ENCODE data around the gene ZNF860.

GRCh38 chr3:31947671-31948091 lies 33.9 kb upstream of the ZNF860 start:
- TF ChIP-seq CTCF (conservative IDR thresholded peaks at IDR 0.05 in 1 of 2, IDR thresholded peaks at IDR 0.05 in 1 of 2; ENCODE audit: extremely low read depth in 1 of 2, insufficient read depth in 1 of 2, low read depth in 1 of 2, low read length in 2 of 2) (no peak), EZH2 (IDR thresholded peaks at IDR 0.05; ENCODE audit: borderline replicate concordance, low read length) (no peak)
